GM18861 (cell line): ENCODE measurements around the gene PRSS50.

Experiments used
- ATAC-seq: cut with Tn5 transposase; IDR thresholded peaks from one replicate; pipeline ENCODE4 v1.9.1; 2021; ENCODE audit not compliant: unreplicated experiment

The PRSS50 gene

DNA sequence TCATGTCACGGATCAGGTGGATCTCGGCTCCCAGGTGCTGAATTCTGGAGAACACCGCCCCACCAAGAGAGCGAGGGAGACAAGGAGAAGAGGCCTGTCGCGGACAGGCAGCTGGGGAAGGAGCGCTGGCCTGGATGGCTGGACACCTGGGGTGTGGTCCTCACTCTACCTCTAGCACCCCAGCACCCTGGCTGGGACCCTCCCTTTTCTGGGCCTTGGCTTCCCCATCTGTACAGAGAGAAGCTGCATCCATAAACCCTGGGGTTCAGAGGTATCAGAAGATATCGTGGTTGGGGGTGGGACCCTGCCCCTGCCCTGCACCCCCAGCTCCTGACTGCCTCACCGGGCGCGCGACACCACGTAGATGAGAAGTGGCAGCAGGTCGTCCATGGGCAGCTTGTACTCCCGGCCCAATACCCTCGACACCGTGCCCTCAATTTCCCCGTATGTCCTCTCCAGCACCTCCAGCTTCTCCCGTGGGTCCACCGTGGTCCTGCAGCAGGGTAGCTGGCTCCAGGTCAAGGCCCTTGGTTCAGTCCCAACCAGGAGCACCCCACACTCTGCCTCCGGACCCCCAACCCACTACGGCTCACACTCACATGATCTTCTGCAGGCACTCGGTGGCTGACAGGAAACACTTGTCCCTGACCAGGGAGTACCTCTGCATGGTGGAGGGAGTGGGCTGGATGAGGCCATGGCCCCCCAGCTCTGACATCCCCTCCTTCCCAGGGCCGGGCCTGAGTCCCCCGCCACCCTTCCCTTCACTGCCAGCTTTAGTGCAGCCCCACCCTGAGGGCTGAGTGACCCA, 45.9 kb downstream of the PRSS50 start:
- no peak for ATAC-seq

DNA sequence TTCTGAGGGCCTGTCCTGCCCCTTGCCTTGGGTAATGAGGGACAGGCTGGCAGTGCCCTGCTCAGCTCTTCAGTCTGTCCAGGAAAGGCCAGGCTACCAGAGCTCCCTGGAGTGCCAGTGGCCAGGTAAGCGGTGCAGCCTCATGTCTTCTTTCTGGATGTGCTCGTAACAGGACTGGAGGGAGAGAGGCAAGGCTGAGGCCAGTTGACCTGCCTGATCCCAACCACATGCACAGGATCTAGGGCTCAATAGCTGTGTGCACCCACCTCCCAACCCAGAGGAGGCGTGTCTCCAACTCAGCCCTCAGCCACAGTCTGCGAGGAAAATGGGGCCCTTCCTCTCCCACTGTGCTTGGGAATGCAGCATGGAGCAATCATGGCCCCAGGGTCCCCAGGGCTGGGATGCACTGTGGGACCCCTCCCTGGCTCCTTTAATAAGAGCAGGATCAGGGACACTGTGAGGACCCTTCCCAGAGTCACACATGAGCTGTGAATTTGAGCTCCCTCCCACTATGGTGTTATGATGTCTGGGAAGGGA, 46.7 kb downstream of the PRSS50 start:
- no peak for ATAC-seq

DNA sequence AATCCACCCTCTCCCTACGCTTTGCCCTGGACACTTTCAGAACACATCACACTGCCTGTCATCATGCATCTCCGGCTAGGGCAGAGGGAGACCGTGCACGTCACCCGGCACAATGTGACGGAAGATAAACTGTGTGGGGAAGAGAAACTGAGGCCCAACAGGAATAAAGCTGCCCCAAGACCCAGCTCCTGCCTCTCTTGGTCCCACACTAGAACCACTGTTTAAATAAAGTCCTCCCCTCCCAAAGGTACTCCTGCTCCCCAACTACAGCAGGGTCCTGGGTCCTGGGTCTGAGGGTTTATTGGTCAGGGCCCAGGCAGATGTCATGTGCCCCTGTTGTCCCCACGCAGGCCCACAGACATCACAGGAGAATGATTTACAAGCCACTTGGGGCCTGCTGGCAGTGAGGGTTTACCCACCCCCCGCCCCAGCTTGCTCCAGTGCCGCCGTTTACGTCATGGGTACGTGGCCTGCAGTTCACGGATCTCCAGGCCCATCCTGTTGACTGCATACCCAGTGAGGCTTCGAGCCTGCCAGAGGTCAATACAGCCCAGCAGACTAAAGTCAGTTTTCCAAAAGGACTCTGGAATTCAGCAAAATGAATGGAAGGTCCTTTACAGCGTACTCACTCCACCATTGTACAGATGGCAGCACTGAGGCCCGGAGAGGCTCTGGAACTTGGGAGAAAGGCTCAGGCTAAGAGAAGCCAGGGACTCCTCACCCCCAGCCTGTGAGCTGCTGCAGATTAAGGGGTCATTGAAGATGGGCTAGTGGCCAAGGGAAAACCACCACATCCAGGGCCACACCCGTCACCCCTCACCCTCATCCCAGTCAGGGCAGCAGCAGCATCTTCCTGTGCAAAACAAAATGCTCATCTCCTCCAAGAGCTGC, 47.4 kb downstream of the PRSS50 start:
- ATAC-seq = no peak

DNA sequence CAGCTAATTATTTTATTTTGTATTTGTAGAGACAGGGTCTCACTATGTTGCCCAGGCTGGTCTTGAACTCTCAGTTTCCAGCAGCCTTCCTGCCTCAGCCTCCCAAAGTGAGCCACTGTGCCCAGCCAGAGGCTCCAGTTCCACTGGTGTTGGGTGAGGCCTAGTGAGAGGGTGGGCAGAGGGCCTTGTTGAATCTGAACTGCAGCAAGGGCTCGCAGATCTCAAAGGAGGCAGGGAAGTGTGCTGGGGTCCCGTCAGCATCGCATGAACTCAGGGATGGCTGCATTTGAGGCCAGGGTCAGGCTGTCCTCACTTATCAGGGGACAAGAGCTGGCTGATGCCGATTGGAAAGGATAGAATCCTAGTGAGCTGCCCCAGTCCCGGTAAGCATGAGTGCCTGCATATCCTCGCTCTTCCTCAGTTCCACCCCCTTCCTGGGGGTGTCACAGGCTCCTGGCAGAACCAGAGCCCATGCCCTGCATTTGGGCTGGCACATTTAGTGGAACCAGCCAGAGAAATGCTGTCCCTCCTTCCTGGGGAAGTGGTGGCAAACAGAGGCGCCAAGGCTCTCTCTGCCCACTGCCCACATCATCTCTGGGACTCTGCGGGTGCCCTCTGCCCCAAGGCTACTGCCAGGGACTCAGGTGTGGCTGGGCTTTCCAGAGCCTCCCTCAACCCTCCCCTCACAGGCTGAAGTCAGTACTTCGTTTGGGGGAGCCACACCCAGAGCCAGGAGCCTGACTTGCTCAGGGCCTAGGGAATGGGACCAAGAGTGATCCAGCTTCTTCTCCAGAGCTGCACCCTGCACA, 48.3 kb downstream of the PRSS50 start:
- no peak for ATAC-seq

DNA sequence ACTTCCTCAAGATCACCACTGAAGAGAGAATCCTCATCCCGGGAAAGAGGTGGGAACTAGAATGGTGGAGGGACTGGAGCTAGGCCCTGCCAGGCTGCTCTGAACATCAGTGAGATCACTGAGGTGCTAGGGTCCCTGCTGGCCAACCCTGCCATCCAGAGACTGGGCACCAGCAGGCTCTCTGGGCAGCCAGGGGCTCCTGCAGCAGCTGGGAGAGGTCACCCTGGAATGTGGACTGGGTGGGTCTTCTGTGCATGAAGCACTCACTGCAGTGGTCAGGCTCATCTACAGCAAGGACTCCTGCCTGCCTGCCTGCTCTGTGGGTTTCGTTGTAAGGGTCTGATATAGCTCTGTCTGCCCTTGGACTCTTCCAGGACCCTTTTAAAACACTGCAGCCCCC, 49.1 kb downstream of the PRSS50 start:
- no peak for ATAC-seq

DNA sequence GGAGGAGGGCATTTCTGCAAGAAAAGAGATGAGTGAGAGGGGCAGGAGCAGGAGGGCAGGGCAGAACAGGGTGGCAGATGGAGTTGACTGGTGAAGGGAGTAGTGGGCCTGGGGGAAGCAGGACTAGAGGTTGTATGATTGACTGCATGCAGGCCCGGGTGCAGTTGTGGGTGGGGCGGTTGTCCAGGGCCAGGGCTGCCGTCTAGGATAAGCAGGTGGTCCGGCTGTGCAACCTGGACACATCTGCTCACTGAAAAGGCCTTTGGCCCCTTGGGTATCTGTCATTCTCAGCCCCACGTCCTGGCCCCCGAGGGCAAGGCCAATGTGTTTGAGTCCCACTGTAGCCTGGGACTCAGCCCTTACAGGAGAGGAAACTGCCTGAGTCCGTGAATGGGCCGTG, 49.6 kb downstream of the PRSS50 start:
- ATAC-seq = no peak

DNA sequence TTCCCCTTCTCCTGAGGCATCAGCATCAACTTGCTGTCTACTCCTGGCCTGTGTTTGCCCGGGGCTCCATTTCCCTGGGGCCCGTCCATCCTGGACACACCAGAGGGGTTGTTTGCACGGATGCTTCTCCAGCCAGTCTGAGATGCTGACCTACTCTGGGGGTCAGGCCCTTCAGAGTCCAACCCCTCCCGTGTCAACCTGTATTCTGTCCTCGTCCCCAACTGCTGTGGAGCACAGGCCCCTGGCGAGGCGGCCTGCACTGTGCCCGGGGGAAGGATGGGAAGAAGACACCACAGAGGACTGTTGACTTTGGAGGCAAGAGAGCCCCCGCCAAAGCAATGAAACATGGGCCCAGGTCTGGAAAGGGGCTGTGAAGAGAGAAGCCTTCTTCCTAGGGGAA, 50.0 kb downstream of the PRSS50 start:
- ATAC-seq = no peak

DNA sequence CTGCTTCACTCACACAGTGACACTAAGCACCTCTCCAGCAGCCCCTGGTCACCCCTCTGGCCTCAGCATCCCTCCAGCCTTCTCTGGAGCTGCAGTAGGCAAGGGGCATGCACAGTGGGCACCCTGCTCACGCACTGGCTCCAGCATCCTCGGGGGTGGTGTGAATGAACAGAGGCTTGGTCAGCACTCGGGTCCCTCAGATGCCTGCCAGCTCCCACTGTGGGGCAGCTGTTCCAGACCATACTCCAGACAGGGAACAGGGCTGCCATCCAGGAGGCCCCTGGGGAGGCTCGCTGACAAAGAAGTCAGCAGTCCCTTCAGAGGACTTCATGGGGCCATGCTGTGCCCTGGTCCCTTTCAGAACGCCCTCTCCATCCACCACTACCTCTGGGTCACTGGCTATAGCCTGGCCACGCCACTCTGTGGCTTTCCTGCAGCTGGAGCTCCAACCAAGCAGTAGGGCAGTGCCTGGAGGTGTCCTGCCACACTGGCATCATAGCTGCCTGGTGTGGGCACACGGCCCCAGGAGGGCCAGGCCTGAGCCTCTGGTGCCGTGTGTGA, 50.5 kb downstream of the PRSS50 start:
- no peak for ATAC-seq

DNA sequence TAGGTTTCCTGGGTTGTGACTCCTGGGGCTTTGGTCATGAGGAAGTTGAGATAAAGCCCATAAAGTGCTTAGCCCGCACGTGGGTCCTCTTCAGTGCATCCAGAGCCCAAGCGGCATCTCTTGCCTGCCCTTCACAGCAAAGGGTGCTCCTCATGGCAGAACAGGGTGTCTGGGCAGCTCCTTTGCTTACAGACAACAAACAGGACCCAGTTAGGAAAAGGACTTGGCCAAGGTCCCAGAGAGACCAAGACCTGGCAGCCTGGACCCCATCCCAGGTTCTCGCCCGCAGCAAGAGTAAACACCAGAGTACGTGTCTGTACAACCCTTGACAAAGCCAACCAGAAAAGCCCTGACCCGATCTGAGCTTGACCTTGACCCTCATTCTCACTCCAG, 51.2 kb downstream of the PRSS50 start:
- no peak for ATAC-seq

DNA sequence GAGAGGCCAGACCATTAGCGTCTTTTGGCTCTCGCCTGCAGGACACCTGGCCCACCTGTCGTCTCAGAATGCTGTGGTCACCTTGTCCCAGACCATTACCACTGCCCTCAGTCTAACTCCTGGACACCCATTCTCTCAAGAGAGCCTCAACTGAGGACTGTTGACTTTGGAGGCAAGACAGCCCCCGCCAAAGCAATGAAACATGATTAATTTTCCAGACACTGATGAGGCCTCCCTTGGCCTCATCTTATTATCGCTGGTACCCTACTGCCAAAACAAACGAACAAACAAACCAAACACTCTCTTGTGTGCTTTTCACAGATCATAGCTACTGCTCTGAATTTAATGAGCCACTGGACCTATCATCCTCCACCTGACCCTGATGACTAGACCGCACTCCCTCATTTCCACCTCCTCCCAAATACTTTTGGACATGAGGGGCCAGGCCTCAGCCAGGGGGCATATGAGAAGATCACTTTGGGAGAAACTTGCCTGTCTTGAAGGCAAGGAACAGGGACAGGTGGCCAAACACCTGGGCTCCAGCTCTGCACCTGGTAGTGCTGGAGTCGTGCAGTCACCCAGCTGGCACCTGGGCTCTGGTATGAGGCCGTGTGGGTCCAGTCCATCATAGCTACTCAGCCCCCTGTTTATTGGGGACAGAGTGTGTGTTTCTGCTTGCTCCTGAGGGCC, 51.8 kb downstream of the PRSS50 start:
- no peak for ATAC-seq

DNA sequence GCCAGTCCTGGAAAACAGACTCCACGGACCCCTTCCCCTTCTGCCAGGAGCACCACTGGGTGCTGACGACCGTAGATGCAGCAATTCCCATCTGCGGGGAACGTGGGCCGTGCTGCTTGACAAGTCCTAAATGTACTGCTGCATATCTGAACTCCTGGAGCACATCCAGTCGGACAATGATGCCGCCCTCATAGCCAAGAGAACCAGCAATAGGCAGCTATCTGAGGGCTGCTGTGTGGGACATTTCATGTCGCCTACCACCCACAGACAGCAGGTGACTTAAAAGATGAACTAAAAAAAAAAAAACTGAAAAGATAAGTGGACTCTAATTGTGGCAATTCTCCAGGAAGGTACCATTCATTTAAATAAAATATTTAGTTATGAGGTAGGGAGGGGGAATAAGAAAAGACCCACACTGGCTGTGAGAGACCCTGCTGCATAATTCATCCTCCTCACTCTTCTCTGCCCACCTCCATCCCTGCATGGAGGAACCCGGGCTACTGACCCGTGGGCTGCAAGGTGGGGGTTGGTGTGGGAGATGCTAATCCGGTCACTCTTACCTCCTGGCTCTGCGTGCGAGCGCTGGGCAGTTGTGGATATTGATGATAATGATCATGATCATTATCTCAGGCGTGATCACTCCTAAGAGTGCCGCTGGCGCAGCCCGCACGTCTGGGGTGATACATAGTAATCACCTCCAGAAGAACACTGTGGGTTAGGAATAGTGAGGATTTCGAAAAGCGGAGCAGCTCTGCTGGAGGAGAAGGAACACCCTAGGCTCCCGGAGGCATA, 52.5 kb downstream of the PRSS50 start:
- no peak for ATAC-seq

DNA sequence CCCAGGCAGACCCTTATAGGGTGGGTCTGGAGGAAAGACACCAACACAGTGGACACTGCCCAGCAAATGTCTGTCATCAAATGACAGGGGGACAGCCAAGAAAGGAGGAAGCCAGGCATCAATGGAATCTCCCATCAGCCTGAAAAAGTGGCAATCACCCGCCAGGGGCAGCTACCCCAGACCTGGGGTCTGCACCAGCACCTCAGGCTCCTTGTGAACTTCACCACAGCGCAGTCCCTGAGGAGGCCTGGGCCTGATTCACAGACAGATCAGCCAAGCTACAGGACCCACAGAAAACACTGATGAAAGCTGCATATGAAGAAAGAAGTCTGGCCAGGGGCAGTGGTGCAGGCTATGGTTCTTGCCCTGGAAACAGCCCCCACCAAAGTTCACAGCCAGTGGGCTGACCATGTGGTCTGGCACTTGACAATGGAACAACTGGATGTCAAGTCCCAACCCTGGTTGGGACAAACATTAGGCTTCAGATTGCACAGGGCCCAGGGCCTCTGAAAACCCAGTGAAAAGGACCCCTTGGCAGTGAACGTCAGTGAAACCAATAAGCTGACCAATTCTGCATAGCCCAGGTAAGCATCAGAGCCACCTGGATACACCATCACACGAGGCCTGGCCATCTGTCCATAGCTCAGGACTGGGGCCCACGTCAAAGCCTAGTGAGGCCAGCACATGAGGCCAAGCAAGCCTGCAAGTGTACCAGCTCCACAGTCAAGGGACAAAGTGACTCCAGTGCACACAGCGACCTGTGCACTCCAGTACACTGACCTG, 53.3 kb downstream of the PRSS50 start:
- no peak for ATAC-seq

DNA sequence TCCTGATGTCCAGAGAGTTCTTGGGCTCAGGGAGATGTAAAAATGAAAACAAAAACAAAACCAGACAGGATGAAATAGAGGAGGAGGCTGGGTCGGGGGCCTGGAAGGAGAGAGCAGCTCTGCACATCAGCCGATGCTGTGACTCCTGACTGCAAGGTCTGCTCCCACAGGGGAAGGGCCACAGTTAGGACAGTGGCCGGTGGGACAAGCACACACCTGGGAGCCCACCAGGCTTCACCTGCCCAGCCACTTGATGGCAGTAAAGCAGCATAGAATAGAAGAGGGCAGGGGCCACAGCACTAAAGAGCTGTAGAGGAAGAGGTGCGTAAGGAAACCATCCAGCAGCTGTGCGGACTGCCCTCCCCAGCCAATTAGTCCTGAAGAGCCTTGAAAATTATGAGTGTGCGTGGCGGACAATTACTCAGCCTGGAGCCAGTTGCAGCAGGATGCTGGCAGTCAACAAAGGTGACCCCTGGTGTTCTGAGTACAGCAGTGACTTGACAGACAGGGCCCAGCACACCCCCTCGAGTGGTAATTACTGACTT, 54.0 kb downstream of the PRSS50 start:
- no peak for ATAC-seq

DNA sequence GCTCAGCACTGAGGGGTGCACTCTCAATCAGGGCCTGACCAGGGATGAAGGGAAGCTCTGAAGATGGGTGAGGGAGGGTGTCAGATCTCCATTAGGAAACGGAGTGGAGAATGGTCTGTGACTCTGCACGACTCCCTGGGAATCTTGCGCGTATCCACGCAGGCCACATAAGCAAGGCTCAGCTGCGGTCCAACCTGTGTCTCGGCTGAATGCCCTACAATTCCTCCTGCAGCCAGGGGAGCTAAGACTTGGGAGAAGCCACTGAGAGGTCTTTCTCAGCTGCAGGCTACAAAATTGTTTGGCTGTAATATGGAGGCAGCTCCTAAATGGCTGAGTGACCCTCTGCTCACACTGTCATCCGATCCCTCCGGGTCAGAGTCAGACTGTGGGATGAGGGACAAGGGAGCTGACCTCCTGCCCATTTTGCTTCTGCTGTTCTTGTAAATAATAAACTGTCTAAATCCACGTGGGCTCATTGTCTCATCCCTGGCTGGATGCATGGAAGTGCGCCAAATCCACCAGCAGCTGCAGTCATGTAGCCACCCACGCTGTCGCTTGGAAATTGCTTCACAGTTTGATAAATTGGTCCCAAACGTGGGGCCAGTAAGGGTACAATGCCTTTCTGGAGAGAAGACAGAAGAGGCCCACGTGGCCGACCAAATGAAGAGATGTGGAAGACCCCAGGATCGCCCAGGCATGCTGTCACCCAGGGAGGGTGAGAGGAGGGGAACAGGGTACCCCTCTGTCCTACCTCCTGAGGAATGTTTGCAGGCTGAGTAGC, 54.7 kb downstream of the PRSS50 start:
- no peak for ATAC-seq
